ENCODE measurements around the gene COPS4.
"Not testable (repeated sequence)": the region's sequence is repeated elsewhere in the genome, so short reads cannot be mapped to it uniquely, and the experiment has no call there.

COPS4 gene

GRCh38 chr4:83034630-83035494 lies at the start of gene COPS4:
COPS4 (plus strand) TSS chr4:83035183; CDS start chr4:83035225, 42 bp downstream.
- peak; percentile 99 for DNase-seq

DNA sequence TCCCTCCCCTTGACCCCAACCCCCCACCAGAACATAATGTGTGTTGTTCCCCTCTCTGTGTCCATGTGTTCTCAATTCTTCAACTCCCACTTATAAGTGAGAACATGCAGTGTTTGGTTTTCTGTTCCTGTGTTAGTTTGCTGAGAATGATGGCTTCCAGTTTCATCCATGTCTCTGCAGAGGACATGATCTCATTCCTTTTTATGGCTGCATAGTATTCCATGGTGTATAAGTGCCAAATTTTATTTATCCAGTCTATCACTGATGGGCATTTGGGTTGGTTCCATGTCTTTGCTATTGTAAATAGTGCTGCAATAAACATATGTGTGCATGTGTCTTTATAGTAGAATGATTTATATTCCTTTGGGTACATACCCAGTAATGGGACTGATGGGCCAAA lies 47.5 kb upstream of the COPS4 start:
- DNase-seq: not testable (repeated sequence)

DNA sequence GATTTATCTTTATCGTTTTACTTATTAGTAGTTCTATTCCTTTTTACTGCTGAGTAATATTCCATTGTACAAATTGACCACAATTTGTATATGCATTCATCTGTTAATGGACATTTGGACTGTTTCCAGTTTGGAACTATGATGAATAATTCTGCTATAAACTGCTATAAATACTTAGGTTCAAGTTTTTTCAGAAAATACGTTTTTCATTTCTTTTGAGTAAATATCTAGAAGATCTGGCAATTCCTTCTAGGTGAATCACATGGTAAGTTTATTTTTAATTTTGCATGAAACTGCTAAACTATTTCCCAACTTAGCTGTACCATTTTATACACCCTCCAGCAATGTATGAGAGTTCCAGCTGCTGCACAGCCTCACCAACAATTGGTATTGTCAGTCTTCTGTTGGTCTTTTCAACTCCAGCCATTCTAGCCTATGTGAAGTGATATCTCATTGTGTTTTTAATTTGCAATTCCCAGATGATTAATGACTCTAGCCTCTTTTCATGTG lies 46.6 kb upstream of the COPS4 start:
- DNase-seq: no peak

GRCh38 chr4:82989575-82990429 lies 45.2 kb upstream of the COPS4 start:
- DNase-seq: no peak

DNA sequence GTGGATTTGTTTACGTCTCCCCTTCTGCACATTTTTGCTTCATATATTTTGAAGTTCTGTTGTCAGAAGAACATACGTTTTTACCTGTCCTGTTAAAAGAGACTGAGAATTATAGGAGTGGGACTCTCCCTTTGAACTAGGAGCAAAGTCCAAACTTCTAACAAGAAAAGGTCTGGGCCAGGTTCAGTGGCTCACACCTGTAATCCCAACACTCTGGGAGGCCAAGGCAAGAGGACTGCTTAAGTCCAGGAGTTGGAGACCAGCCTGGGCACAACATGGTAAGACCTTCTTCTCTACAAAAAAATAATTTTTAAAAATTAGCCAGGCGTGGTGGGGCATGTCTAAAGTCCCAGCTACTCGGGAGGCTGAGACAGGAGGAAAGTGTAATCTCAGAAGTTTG lies 40.1 kb upstream of the COPS4 start:
- DNase-seq: no peak

DNA sequence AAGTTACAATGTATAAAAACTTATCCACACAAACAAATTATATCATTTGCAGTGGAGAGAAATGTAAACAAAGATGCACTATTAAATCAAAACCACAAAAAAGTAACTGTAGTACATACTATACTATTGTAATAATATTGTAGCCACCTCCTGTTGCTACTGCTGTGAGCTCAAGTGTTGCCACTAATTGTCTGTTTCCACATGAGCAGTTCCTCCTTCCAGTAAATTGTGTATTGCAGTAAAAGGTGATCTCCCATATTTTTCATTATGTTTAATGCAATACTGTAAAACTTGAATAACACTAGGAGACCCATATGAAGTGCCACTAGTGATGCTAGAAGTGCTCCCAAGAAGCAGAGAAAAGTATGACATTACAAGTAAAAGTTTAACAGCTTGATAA lies 36.1 kb upstream of the COPS4 start:
- DNase-seq: peak; percentile 0

GRCh38 chr4:83002329-83002728 lies 32.7 kb upstream of the COPS4 start:
- no peak for DNase-seq

DNA sequence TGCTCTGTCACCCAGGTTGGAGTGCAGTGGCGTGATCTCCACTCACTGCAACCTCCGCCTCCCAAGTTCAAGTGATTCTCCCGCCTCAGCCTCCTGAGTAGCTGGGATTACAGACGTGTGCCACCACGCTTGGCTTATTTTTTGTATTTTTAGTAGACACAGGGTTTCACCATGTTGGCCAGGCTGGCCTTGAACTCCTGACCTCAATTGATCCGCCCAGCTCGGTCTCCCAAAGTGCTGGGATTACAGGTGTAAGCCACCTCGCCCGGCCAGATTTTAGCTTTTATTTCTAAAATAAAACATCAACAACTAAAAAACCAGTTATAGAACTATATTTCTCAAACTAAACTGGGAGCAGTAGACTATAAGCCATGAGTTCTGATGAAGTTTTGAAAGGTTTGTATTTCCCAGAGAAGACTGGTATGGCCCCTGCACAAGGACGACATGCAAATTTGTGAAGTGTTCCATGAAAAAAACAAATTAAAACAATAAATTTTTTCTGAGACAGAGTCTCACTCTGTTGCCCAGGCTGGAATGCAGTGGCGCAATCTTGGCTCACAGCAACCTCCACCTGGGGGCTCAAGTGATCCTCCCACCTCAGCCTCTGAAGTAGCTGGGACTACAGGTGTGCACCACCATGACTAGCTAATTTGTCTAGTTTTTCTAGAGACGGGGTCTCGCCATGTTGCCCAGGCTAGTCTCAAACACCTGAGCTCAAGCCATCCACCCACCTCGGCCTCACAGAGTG lies 31.8 kb upstream of the COPS4 start:
- not testable (repeated sequence) for DNase-seq

GRCh38 chr4:83009529-83009928 lies 25.5 kb upstream of the COPS4 start:
- DNase-seq: no peak

- DNase-seq: peak; percentile 15
Observed at GRCh38 chr4:83010111-83010521, 24.9 kb upstream of the COPS4 start.

GRCh38 chr4:83010522-83011318 lies 24.3 kb upstream of the COPS4 start, which contains the start of gene LIN54:
LIN54 (minus strand) TSS chr4:83010823; CDS start chr4:82984844, 25,979 bp downstream.
- peak; percentile 38 for DNase-seq

GRCh38 chr4:83011689-83012199 lies 23.2 kb upstream of the COPS4 start:
- peak; percentile 27 for DNase-seq

DNA sequence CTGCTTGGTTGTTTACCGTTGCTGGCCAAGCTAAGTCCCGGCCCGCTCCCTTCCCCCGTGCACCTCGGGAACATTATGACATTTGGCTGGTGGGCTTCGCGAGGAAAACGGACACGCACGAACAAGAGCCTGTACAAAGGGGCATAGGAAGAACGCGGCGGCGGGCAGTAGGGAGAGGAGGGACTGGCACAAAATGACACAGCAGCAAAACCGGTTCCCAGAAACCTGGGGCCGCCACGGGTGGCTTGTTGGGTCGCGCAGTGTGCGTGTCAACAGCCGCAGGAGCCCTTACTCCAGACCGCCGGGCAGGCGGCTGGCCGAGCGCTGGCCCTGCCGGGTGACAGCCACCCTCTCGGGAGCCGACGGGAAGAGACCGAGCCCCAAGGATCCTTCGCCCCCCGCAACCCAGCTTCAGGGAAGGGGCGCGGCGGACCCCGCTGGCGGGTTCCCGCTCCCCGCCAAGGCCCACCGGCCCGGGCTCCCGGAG lies 22.7 kb upstream of the COPS4 start:
- DNase-seq: peak; percentile 36

DNA sequence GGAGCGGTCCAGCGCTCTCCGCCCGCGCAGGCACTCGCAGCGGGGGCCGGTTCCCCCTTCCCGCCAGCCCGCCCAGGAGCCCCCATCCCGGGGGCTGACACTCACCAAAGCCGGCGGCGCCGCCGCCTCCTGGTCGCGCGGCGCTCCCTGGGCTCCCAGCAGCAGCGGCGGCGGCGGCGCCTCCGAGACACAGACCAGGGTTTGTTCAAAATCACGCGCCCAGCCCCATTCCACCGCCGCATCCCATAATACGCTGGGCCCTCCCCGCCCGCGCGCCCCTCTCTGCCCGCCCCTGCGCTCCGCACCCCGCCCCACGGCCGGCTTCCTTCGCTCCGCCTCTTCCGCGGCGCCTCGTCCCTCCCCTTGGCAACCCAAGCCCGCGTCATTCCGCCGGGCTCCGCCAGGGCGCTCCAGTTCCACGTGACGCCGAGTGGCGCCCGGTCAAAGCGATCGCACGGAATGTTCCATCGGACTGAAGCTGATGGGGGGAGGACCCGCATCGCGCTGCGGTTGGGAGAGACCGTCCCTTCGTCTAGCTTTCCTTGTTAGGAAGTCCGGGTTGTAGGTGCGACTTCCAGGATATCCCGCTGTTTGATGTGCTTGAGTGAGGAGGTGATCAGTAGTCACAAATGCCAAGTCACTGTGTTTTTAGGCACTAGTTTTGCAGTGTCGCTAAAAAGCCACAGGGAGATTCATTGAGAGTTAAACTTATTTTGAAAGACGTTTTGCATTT lies 22.1 kb upstream of the COPS4 start:
- DNase-seq: peak; percentile 98

DNA sequence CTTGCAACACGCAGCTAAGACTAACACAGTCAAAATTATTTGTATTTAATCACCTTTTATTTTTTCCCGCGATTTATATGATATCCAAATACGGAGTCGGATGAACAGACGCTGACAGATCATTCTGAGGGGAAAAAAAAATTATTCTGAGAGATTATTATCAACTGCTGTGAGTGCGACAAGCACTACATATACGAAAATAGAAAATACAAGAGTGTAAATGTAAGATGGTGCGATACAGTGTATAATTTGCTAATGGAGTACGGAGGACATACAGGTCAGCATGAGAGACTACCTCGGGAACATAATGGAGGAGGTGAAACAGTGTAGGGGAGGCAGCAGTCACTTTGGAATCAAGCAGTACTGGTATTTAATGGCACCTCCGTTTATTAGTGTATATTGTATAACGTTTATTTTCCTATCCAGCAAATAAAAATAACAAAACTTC lies 21.5 kb upstream of the COPS4 start:
- DNase-seq: peak; percentile 71

GRCh38 chr4:83013902-83014301 lies 21.1 kb upstream of the COPS4 start:
- DNase-seq: no peak

DNA sequence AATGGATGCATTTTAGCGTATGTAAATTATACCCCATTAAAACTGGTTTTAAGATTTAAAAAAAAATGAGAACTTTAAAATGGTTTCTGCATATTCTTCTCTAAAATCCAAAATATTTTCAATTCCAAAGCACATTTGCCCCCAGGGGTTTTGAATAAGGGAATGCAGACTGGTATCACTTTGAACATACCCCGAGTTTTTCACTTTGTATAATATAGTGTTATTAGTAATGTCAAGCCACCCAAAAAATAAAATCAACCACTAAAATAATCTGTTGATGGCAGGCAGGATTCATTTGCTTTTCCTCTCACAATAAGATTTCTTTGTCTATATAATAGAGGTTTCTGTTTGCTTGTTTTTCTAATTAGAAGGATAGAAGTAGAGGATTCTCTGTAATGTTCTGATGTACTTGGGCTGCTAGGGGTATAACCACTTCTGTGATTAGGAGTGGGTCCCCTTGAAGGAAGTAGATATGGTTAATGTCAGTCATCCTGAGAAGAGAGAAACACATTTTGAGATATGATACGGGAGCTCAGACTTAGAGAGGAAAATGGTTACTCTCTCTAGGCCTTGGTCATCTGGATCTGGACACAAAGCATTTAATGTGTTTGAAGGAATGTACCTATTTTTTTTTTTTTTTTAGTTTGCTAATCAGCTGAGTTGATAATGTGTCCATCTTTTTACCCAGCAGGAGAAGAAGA lies 15.0 kb upstream of the COPS4 start:
- DNase-seq: no peak

DNA sequence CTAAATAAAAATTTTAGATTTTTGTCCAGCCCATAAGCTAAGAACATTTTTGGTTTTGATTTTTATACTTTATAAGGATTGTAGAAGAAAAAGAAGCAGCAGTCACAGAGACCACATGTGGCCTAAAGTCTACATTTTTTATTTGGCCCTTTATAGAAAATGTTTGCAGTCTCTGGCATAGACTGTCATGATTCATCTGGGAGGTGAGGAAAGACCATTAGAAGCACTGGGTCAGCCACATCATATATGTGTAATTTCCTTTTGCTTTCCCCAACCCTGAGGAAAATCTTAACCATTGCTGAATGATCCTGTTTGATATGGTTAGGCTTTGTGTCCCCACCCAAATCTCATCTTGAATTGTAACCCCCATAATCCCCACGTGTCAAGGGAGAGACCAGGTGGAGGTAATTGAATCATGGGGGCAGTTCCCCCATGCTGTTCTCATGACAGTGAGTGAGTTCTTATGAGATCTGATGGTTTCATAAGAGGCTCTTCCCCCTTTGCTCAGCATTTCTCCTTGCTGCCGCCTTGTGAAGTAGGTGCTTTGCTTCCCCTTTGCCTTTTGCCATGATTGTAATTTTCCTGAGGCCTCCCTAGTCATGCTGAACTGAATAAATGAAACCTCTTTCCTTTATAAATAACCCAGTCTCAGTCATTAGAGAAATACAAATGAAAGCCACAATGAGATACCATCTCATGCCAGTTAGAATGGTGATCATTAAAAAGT lies 12.1 kb upstream of the COPS4 start:
- no peak for DNase-seq

- DNase-seq: not testable (repeated sequence)
Observed at GRCh38 chr4:83023599-83023998, 11.4 kb upstream of the COPS4 start.
